ENCODE data around the gene PRICKLE2.

DNA sequence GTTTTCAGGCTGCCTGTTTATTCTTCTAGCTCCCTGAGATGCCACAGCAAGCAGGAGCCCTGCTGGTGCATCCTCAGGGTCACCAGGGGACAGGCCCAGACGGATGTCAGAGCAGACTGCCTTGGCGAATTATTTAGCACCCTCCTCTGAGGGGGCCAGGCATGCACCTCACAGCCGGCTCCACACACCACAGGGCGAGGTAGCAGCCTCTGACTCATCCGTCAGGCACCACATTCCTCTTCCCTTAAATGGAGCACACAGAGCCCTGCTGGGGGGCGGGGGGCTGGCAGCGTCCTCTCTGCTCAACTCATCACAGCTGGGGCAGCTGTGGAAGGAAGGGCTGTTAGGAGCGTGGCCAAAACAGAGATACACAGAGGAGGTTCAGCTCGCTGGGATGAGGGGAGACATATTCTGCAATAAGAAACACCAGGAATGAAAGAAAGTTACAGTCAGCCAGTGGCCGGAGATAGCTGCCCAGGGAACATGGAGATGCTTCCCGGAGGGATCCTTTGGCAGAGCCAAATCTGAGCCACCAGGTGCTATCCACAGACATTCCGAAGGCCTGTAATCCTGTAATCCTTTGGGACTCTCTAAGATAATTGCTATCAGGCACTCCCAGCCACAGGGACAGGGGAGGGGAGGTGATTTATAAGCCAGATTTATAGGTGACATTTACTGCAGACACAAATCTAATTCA is 13.9 kb upstream of the PRICKLE2 start:
- TF ChIP-seq, protein P1, sequence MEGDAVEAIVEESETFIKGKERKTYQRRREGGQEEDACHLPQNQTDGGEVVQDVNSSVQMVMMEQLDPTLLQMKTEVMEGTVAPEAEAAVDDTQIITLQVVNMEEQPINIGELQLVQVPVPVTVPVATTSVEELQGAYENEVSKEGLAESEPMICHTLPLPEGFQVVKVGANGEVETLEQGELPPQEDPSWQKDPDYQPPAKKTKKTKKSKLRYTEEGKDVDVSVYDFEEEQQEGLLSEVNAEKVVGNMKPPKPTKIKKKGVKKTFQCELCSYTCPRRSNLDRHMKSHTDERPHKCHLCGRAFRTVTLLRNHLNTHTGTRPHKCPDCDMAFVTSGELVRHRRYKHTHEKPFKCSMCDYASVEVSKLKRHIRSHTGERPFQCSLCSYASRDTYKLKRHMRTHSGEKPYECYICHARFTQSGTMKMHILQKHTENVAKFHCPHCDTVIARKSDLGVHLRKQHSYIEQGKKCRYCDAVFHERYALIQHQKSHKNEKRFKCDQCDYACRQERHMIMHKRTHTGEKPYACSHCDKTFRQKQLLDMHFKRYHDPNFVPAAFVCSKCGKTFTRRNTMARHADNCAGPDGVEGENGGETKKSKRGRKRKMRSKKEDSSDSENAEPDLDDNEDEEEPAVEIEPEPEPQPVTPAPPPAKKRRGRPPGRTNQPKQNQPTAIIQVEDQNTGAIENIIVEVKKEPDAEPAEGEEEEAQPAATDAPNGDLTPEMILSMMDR (IDR thresholded peaks at IDR 0.05) = no peak
- TF ChIP-seq POLR2A (IDR thresholded peaks at IDR 0.05) = no peak

Measured in body of pancreas (tissue), 4 donors.